Measurements from ENCODE around the gene NCR3LG1.

Gene NCR3LG1

GRCh38 chr11:17351510-17352176 is at the start of gene NCR3LG1:
NCR3LG1 (plus strand) TSS chr11:17351800; CDS start chr11:17351970, 170 bp downstream.
- DNase-seq, result peak; percentile 47 to 58

GRCh38 chr11:17313349-17314231 is 38.0 kb upstream of the NCR3LG1 start:
- DNase-seq, result no peak

GRCh38 chr11:17314232-17314547 is 37.4 kb upstream of the NCR3LG1 start:
- DNase-seq, result no peak

GRCh38 chr11:17314904-17315426 is 36.6 kb upstream of the NCR3LG1 start:
- no peak for DNase-seq

- DNase-seq, result no peak
Observed at GRCh38 chr11:17328871-17329494, 22.6 kb upstream of the NCR3LG1 start.

- DNase-seq, result no peak
Observed at GRCh38 chr11:17331669-17332068, 19.9 kb upstream of the NCR3LG1 start.

- no peak for DNase-seq
Observed at GRCh38 chr11:17333799-17334586, 17.6 kb upstream of the NCR3LG1 start.

- DNase-seq, result no peak
Observed at GRCh38 chr11:17343257-17343656, 8.3 kb upstream of the NCR3LG1 start.

GRCh38 chr11:17343907-17344306 is 7.7 kb upstream of the NCR3LG1 start:
- peak; percentile 34 to 58 for DNase-seq

- DNase-seq, result no peak
Observed at GRCh38 chr11:17347676-17348075, 3.9 kb upstream of the NCR3LG1 start.

GRCh38 chr11:17350455-17351171 is 987 bp upstream of the NCR3LG1 start:
- DNase-seq, result no peak

GRCh38 chr11:17351172-17351509 is 459 bp upstream of the NCR3LG1 start:
- no peak for DNase-seq

GRCh38 chr11:17352950-17353820 is 1.6 kb downstream of the NCR3LG1 start:
- DNase-seq, result peak; percentile 65 to 74

GRCh38 chr11:17353821-17354600 is 2.4 kb downstream of the NCR3LG1 start:
- no peak for DNase-seq

- peak; percentile 52 to 76 for DNase-seq
Observed at GRCh38 chr11:17354601-17354991, 3.0 kb downstream of the NCR3LG1 start.

GRCh38 chr11:17366495-17366894 is 14.9 kb downstream of the NCR3LG1 start:
- no peak for DNase-seq

GRCh38 chr11:17368551-17368950 is 17.0 kb downstream of the NCR3LG1 start:
- DNase-seq, result no peak

GRCh38 chr11:17369094-17369493 is 17.5 kb downstream of the NCR3LG1 start:
- no peak for DNase-seq

- DNase-seq, result no peak
Observed at GRCh38 chr11:17369684-17370243, 18.2 kb downstream of the NCR3LG1 start.

GRCh38 chr11:17371614-17372013 is 20.0 kb downstream of the NCR3LG1 start:
- DNase-seq, result no peak
